NCI-H2227 (cell line): ENCODE results near the gene POU2AF3.
"Not testable (repeated sequence)": the region's sequence is repeated elsewhere in the genome, so short reads cannot be mapped to it uniquely, and the experiment has no call there.

ENCODE experiments used
- DNase-seq: peaks from one replicate; lab custom pipeline; 2025; ENCODE audit not compliant: unreplicated experiment; lab: John Stamatoyannopoulos, UW

Gene POU2AF3, protein sequence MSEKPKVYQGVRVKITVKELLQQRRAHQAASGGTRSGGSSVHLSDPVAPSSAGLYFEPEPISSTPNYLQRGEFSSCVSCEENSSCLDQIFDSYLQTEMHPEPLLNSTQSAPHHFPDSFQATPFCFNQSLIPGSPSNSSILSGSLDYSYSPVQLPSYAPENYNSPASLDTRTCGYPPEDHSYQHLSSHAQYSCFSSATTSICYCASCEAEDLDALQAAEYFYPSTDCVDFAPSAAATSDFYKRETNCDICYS

DNA sequence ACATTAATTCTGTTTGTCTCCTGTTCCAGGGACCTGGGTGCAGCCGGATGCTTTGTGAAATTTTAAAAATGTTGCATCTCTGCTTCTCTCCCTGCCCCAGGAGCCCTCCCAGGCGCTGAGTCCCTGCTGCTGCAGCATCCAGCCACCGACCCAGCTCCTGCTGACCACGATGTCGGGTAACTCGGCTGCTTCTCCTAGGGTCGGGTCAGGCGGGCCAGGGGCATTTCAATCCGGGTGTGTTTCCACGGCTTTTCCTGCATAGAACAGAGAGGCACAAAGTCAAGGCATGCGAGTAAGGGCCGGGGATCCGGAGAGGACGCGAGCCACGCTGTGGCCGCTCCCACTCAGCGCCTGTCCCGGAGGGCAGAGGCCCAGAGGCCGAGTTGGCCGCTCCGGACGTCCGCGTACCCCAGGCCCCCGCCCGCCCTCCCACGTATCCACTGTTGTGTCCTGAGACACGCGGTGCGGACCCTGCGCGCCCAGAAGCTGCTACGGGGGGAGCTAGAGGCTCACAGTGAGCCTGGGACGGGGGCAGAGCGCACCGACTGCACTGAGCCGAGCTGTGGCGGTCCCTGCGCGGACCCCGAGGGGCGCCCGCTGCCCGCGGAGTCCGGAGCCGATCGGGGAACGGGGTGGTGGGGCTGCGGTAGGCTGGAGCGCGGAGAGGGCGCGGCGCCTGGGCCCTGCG lies at the start of gene POU2AF3:
Gene POU2AF3, plus strand, starts transcription at position 134 of the 688 bp plus-strand sequence. Its CDS starts 36 bp downstream, at position 170.
- no peak for DNase-seq

DNA sequence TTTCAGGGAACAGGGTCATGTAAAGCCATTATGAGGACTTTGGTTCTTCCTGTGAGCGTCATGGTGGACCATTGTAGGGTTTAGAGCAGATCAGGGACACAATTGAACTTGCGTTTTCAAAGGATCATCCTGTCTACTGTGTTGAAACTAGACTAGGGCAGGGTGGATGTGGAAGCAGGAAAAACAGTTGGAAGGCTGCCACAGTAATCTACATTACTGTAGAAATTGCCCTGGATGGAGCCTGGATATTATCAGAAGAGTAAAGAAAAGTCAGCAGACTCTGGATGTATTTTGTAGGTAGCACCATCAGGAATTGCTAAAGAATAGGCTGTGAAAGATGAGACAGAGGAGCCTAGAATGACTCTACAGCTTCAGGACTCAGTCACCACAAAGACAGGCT lies 47.4 kb upstream of the POU2AF3 start:
- DNase-seq: no peak

DNA sequence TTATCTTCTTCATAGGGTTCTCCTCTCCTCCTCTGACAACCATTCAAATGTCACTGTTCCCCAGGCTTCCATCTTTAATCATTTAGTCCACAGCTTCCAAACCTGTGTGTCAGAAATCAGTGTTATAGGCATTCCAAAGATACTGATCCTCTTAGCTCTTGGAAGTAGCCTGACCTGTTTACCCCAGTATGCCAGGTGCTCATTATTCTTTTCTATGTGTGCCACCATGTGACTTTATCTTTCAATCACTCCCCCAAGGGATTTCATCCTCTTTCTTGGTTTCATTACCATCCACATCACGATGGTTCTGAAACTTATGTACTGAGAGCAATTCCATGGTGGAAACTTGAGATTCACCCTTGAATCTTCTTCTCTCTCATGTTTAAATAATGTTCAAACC lies 45.2 kb upstream of the POU2AF3 start:
- no peak for DNase-seq

DNA sequence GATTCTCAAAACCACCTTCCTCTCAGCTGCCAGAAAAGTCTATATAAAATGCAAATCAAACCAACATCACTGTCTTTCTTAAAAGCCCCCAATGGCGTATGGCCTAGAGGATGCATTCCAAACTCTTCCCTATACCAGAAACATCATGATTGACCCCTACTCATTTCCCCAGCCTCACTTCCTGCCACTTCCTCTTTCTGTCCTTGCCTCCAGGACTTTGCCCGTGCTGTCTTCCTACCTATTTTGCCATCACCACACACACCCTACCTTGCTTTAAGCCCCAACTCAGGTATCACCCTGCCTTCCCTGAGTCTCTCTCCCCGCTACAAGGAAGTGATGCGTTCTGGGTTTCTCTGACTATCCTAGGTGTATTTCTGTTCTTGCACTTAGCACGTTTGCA lies 44.7 kb upstream of the POU2AF3 start:
- no peak for DNase-seq

DNA sequence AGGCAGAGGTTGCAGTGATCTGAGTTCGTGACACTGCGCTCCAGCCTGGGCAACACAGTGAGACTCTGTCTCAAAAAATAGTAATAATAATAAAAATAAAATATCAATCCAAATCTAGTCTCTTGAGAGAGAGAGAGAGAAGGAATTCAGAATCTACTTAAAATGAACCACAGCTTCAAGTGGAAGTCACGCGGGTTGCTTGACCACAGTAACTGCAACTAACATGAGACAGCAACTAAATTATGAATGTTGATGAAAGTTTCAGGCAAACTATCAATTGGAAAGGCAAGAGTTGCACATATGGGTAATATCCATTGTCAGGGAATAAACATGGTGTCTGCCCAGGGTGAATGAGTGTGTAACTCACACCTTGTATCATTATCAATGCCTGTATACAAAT lies 40.3 kb upstream of the POU2AF3 start:
- no peak for DNase-seq

DNA sequence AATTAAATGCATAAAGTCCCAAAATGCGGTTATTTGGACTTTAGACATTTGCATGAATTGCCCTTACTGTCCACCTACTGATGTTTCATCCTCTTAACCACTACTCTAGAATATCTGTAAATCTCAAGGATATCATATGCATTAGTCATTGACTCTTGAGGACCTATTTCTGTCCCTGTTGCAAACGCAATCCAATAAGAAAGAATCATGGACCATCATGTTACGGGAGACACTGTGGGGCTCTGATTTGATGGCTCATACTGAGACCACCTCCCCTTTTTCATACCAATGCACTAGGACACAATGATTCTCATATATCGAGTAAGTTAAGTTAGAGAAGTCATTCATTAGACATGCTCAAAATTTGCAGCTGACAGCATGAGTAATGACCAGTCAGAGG lies 38.5 kb upstream of the POU2AF3 start:
- DNase-seq: no peak

DNA sequence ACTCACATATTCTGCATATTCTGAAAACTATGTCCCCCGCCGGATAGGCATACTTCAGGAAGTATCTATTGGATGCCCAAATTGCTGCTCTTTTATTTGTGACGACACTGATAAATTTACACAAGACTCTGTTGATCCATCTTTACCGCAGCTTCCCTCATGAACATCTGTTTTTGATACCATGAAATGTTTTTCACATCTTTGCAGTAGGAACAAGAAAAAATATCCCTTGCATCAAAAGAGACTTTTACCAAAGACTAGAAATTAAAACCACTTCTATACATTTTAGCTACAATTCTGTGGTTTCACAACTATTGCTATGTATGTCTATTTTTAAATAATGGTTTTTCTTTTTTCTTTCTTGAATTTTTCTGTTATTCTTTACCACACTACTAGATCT lies 37.5 kb upstream of the POU2AF3 start:
- no peak for DNase-seq

DNA sequence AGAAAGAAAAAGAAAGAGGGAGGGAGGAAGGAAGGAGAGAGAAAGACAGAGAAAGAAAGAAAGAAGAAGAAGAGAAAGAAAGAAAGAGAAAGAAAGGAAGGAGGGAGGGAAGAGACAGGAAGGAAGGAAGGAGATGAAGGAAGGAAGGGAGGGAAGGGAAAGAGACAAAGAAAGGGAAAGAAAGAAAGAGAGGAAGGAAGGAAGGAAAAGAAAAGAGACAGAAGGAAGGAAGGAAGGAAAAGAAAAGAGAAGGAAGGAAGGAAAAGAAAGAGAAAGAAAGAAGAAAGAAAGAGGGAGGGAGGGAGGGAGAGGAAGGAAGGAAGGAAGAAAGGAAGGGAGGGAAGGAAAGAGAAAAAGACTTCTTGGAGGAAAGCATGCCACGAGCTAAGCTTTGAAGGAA lies 33.7 kb upstream of the POU2AF3 start:
- no peak for DNase-seq

DNA sequence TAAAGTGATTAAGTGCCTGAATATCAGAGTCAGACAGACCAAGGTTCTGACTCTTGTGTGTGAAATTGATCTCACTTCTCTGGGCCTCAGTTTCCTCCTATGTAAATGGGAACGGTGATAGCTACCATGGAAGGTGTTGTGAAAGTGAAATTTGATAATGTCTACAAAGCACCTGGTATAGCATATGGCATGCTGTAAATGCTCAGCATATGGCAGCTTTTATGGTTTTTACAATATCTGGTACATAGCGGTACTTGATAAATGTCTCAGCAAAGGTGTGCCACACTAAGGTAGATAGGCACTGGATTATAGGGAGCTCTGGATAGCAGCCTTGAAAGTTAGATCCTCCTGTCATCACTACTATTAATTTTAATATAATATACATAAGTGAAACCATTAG lies 32.9 kb upstream of the POU2AF3 start:
- DNase-seq: no peak

DNA sequence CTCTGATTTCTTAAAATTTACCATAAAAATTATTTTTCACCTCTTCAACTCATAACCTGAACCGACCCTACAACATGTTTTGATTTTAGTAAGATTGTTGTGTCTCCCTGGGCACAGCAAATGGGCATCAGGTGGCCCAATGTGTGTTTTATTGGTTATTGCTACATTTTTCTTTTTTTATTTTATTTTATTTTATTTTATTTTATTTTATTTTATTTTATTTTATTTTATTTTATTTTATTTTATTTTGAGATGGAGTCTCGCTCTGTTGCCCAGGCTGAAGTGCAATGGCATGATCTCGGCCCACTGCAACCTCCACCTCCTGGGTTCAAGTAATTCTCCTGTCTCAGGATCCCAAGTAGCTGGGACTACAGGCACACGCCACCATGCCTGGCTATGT lies 30.0 kb upstream of the POU2AF3 start:
- not testable (repeated sequence) for DNase-seq

DNA sequence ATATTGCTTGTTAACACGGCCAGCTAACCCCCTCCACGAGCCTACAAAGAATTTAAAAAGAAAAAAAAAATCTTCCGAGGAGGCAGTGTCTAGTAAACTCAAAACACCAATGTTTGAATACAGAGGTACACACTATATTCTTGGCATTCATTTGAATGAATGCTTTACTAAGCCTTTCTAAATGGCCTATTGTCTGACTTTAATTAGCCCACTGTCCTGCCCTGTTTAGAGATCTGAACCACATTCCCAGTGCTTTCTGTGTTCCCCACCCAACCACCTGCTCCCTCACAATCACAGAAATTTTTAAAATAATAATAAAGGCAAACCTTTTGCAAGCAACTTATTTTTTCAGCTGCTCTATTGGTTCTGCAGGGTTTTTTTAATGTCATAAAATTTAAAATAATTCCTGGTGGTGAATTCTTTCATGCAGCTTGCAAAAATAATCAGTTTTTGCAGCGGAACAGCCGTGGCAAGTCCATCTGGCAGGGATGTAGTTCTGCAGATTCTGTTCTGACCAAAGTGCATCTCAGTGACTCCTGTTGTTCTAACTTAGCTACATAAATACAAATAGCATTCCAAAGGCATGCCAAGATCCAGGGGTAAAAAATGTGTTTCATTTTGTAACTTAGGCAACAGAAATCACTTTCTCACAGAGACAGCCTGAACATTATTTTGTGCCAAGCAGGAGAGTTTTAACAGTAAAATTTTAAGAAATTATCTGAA lies 29.0 kb upstream of the POU2AF3 start:
- no peak for DNase-seq

DNA sequence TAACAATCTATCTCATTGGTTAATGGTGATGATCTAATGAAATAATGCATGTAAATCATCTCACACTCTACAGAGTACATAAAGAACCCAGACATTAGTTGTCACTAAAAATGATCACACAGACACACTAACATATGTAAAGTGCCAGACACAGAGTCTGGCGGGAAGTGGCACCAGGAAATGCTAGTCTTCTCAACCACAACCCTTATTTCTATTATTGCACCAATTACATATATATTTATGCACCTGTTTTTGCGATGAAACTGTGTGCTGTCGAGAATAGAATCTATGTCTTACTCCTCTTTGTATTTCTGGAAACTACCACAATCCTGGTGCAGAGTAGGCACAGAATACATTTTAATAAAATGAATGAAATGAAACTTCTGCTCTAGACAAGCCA lies 25.9 kb upstream of the POU2AF3 start:
- DNase-seq: no peak

DNA sequence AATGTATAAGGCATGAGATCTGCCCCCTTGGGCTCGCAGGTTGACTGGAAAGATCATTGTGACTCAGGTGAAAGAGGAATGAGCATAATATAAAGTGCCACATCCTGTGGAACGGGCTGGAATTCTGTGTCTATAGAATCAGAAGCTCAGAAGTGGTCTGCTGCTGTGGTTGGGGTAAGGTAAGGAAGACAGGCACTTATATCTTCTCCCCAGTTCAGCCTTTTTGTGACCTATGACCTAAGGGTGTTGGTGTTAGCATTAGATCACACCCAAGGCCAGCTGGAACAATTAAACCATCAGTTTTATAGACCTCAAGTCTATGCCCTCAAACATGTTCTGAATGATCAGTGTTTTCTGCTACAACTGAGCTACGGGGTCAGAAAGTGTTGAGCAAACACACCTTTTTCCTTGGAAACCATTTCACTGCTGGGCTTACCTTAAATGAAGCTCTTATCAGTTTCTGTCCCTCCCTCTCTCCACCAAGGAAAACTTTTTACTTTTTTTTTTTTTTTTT lies 15.7 kb upstream of the POU2AF3 start:
- DNase-seq: no peak

DNA sequence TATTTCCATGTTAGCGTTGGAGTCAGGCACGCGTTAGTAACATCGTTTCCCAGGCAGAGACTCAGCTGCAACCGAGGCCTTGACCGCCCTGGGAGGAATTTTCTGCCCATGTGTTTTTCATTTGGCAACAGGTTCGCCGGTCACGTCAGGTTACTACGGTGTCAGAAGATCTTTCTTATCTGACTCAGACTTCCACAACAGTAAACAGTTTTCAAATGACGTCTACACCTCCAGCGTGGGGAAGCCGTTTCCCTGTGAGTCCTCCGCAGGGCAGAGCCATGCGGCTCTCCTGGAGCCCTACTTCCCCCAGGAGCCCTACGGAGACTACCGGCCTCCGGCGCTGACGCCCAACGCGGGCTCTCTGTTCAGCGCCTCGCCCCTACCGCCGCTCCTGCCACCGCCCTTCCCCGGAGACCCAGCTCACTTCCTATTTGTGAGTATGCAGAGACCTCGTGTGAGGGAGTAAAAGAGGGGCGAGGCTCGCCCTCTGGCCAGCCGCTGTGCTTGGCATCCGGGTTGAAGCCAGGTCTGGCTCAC lies 14.3 kb upstream of the POU2AF3 start:
- no peak for DNase-seq

DNA sequence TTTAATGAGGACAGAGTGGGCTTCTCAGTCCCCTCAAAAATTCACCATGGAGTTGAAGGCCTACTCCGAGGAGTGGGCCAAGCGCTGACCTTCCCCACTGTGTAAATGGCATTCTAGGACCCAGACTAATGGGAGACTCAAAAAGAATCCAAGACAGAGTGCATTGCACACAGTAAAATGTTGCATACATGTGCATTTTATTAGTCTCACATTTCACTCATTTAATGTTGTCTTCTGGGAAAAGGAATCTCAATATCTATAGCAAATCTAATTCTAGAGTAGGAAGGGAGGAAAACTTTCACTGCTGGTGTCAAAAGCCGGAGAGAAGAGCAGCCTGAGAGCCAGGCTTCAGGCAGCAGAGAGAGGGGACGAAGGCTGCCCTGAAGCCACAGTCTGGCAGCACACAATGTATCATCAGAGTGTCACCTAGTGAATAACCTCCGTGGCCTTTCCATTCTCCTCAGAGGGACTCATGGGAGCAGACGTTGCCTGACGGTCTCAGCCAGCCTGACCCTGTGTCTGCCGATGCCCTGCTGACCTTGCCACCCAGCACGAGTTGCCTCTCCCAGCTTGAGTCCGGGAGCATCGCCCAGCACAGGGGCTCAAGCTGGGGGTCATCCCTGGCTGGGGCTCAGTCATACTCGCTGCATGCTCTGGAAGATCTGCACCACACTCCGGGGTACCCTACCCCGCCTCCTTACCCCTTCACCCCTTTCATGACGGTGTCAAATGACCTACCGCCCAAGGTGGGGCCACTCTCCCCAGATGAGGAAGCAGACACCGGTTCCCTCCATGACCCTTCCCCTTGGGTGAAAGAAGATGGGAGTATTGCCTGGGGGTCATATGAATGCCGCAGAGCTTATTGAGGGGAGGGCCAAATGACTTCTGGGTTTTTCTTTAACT lies 12.9 kb upstream of the POU2AF3 start:
- DNase-seq: no peak

DNA sequence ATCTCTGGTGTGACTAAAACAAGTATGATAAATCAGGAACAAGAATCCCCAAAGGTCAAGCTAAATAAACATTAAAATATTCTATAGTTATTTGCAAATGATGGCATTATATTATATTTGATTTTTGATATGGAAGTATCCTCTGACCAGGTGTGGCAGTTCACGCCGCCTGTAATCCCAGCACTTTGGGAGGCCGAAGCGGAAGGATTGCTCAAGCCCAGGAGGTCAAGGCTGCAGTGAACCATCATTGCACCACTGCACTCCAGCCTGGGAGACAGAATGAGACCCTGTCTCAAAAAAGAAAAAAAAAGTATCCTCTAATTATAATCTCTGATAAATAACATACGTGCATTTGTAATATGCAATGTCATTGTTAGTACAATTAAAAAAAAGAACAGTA lies 6.6 kb upstream of the POU2AF3 start:
- DNase-seq: no peak

DNA sequence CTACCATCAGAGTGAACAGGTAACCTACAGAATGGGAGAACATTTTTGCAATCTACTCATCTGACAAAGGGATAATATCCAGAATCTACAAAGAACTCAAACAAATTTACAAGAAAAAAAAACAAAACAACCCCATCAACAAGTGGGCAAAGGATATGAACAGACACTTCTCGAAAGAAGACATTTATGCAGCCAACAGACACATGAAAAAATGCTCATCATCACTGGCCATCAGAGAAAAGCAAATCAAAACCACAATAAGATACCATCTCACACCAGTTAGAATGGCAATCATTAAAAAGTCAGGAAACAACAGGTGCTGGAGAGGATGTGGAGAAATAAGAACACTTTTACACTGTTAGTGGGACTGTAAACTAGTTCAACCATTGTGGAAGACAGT lies 5.9 kb upstream of the POU2AF3 start:
- not testable (repeated sequence) for DNase-seq

DNA sequence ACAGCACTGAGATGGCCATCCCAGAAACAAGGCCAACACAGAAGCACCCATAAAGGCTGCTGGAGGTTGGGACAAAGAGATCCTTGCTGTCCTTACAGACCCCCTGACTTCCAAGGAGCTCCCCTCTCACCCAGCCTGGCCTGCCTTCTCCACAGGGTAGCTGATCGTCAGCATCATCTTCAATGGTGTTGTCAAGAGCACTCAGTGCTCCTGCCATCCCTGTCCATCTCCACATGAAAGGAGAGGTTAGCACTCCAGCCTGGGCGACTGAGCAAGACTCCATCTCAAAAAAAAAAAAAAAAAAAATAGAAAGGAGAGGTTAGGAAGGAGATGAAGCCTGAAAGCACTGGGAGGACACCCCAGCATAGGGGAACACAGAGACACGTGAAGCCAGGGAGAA lies 2.1 kb upstream of the POU2AF3 start:
- no peak for DNase-seq

DNA sequence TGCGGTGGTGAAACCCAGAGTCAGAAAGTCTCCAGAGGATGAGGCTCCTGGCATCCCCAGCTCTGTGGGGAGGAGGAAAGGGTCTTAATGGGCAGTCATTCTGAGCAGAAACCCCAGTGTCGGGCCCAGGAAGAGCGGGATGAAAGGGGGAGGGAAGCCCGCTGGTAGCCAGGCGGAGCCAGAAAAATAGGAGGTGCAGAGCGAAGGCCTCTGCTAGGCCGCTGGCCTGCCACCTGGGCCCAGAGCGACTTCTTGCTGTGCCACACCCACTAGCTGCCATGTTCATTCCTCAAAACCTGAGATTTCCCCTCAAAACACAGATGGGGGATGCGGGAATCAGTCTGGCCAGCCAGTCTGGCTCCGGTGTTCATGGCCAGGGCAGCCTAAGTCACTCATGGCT lies 650 bp upstream of the POU2AF3 start:
- DNase-seq: no peak

DNA sequence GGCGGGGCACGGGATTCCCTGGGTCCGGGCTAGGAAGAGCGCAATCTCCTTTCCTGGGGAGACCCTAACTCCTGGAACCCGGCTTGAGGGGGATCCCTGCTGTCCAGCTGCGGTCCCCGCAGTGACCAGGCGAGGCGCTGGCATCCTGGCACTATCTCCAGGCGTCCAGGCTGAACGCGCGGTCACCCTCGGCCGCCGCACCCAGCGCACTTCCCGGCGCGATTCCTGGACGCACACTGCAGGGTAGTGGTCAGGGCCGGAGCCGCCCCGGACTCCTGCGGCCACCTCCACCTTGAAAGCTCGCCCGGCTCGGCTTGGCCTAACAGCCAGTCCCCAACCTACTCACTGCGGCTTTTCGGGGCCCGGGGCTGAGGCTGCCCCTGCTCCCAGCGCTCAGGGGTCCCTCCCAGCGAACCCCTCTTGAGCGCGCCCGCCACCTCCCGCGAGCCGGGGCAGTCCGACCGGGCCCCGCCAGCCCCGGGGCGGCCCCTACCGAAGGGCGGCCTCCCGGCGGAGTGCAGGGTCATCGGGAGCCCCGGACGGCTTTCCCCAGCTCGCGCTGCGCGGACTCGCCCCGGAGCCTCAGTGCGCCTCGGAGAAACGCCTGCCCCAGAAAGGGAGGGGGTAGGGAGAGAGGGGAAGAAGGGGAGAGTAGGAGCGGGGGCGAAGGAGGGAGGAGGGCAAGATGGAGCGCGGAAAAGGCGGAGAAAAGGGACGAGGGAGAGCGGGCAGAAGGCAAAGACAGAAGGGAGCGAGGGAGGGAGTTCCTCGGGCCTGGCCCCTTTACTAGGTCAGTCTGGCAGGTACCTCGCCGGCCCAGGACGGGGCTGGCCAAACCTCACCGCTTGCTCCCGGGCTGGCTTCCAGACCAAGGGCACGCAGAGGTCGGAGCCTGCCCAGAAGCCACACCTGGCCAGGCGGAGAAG lies 1.0 kb downstream of the POU2AF3 start:
- DNase-seq: peak; percentile 45
